ENCODE results near the gene U2AF1L4.

- TF ChIP-seq POLR2A (IDR thresholded peaks at IDR 0.05; ENCODE audit: low read depth, low read length) (no peak), POLR2AphosphoS5 (IDR thresholded peaks at IDR 0.05; ENCODE audit: low read depth, low read length) (no peak), TAF1 (IDR thresholded peaks at IDR 0.05; ENCODE audit: borderline replicate concordance, low read depth, low read length) (no peak)
These were observed 33.8 kb upstream of the U2AF1L4 start for GRCh38 chr19:35779033-35779432.

Measured in GM12892 (cell line).